Transverse colon (tissue), 4 donors: ENCODE measurements around the gene PTPRQ.

Experiments used
- EP300 ChIP-seq: sonication (generic); formaldehyde crosslinking; IDR thresholded peaks from one replicate; pipeline ENCODE4 v1.6.1; 2017; ENCODE audit warnings: antibody characterized with exemption, low read depth
- POLR2A ChIP-seq: fragments of 450-650 bp; IDR thresholded peaks from one replicate; pipeline ENCODE4 v1.6.1; 2016; ENCODE audit warnings: antibody characterized with exemption, mild to moderate bottlenecking, moderate library complexity
- POLR2AphosphoS5 ChIP-seq, 3 donors: sonication (generic); formaldehyde crosslinking; IDR thresholded peaks; one replicate each; pipeline ENCODE4 v1.6.1; 2016; ENCODE audit warnings: antibody characterized with exemption in 3 of 3
- TF ChIP-seq, protein P1 (sequence below), 5 experiments: fragments of 200-600 bp in 3 of 5; fragments of 450-650 bp in 2 of 5; sonication (generic) in 3 of 5; IDR thresholded peaks; 1 replicate in 2 of 5; 2 replicates in 3 of 5; pipeline ENCODE4 v1.5.1; 2016 to 2017; ENCODE audit warnings: antibody characterized with exemption in 5 of 5, inconsistent platforms in 3 of 5, mild to moderate bottlenecking in 2 of 5, moderate library complexity in 1 of 5

DNA sequence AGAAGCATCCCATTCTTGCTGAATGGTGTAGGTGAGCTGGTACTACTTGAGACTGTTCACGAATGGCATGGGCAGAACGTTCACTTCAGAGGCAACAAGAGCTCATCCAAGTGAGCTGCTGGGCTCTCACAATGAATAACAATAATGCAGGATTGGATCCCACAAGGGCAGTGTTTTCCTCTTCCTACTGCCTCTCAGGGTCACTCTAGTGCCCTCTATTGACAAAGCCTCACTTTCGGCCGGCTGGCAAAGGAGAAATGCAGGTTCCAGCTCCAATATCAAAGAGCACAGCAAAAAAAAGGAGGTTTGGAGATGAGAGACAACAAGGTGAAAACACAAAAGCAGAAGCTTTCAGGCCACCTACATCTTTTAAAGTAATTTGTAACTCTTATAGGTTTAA lies 188.8 kb downstream of the PTPRQ start:
- TF ChIP-seq, protein P1, sequence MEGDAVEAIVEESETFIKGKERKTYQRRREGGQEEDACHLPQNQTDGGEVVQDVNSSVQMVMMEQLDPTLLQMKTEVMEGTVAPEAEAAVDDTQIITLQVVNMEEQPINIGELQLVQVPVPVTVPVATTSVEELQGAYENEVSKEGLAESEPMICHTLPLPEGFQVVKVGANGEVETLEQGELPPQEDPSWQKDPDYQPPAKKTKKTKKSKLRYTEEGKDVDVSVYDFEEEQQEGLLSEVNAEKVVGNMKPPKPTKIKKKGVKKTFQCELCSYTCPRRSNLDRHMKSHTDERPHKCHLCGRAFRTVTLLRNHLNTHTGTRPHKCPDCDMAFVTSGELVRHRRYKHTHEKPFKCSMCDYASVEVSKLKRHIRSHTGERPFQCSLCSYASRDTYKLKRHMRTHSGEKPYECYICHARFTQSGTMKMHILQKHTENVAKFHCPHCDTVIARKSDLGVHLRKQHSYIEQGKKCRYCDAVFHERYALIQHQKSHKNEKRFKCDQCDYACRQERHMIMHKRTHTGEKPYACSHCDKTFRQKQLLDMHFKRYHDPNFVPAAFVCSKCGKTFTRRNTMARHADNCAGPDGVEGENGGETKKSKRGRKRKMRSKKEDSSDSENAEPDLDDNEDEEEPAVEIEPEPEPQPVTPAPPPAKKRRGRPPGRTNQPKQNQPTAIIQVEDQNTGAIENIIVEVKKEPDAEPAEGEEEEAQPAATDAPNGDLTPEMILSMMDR (IDR thresholded peaks at IDR 0.05): no peak
- no peak for TF ChIP-seq POLR2A
- TF ChIP-seq POLR2AphosphoS5 (IDR thresholded peaks at IDR 0.05): no peak
- no peak for TF ChIP-seq EP300
